ENCODE results near the gene PSMF1. TPM values are rescaled to one million over a fixed set of nuclear protein-coding genes. Genes with fewer than 3 reads are reported as not detected.

PSMF1 gene
- total and polyA plus RNA-seq, 9 of the 15 experiments (the other 6 are each of a cell fraction or from before 2014, with no cell fraction given) = 8.5 to 192 (median 33.2) TPM

DNA sequence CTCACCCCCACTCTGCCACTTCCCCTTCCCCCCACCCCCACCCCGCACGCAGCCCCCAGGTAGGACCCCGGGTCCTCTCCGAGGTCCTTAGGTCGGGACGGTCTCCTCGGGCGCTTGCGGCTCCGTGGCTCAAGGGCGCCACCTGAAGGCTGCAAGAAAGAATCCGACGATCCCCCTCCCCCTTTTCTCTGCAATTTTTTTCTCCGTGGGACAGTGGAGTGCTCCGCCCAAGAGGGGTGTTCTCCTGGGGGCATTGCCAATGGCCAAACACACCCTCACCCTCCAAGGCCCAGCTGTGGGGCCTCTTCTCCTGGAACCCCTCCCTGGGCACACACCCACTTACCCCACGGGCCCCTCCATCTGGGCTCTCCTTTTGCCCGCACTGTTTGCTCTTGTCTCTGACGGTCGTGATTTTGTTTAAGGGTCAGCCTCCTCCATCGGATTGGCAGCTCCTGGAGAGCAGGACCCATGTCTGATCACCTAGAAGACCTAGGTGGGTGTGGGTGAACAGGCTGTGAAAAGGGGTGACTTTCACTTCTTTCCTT lies 67.5 kb downstream of the PSMF1 start (continued):
- TF ChIP-seq REST (IDR thresholded peaks at IDR 0.05; ENCODE audit: borderline replicate concordance) = peak; percentile 39; the same call in 1 of the 2 replicates
- no peak for TF ChIP-seq REST (CRISPR knock-in tag; IDR thresholded peaks at IDR 0.05; ENCODE audit: low read depth)
- peak; percentile 35; the same call in 1 of the 2 replicates for TF ChIP-seq SMC3 (conservative IDR thresholded peaks at IDR 0.05; ENCODE audit: insufficient read depth, low read depth, low read length)
- TF ChIP-seq XRCC3 (IDR thresholded peaks at IDR 0.05) = no peak
